Glutamatergic neuron (in vitro differentiated cells): ENCODE results near the gene CDC16. TPM values are rescaled to one million over a fixed set of nuclear protein-coding genes. Genes with fewer than 3 reads are reported as not detected.

ENCODE experiments used
- DNase-seq: peaks from one replicate; pipeline ENCODE4 v3.0.0; 2022
- H3K27ac Mint-ChIP-seq: one replicate; pipeline ENCODE4 v1.8.0; 2020; ENCODE audit warnings: mild to moderate bottlenecking, mixed read lengths, inconsistent platforms; ENCODE audit not compliant: unreplicated experiment
- H3K27me3 Mint-ChIP-seq: one replicate; pipeline ENCODE4 v1.8.0; 2020; ENCODE audit warnings: mild to moderate bottlenecking, moderate library complexity, mixed read lengths, inconsistent platforms; ENCODE audit not compliant: unreplicated experiment
- H3K36me3 Mint-ChIP-seq: one replicate; pipeline ENCODE4 v1.8.0; 2020; ENCODE audit warnings: mild to moderate bottlenecking, mixed read lengths, inconsistent platforms; ENCODE audit not compliant: unreplicated experiment
- H3K4me1 Mint-ChIP-seq: one replicate; pipeline ENCODE4 v1.8.0; 2020; ENCODE audit warnings: mild to moderate bottlenecking, low read depth, mixed read lengths, inconsistent platforms; ENCODE audit not compliant: unreplicated experiment
- H3K4me3 Mint-ChIP-seq: one replicate; pipeline ENCODE4 v1.8.0; 2020; ENCODE audit warnings: mild to moderate bottlenecking, mixed read lengths, inconsistent platforms; ENCODE audit not compliant: unreplicated experiment
- H3K9me3 Mint-ChIP-seq: one replicate; pipeline ENCODE4 v1.8.0; 2020; ENCODE audit warnings: mild to moderate bottlenecking, moderate library complexity, mixed read lengths, inconsistent platforms; ENCODE audit not compliant: unreplicated experiment
- CTCF ChIP-seq: fragments of 200-600 bp; sonication (generic); IDR thresholded peaks from one replicate; pipeline ENCODE4 v1.5.0; 2021; ENCODE audit not compliant: partially characterized antibody, unreplicated experiment
- total RNA-seq: library from RNA; stranded (reverse); fragmentation: NEBNext Ultra II Directional; extraction: Animal tissue kit (Norgen Biotek cat#: 25700); gene quantifications from one replicate; pipeline ENCODE4 v1.2.1, GENCODE V29; 2021; ENCODE audit not compliant: unreplicated experiment

The CDC16 gene
- total RNA-seq, 1 donor from 2014 or later = 85.1 TPM

- peak; percentile 93 for DNase-seq
- peak within 1 kb of the TSS; percentile 98 for H3K4me3 Mint-ChIP-seq
Observed at GRCh38 chr13:114281351-114282040, 46.8 kb downstream of the CDC16 start, which contains the start of gene UPF3A. Gene UPF3A, plus strand, starts transcription at chr13:114281601. Its CDS starts 39 bp downstream, at chr13:114281640.

DNA sequence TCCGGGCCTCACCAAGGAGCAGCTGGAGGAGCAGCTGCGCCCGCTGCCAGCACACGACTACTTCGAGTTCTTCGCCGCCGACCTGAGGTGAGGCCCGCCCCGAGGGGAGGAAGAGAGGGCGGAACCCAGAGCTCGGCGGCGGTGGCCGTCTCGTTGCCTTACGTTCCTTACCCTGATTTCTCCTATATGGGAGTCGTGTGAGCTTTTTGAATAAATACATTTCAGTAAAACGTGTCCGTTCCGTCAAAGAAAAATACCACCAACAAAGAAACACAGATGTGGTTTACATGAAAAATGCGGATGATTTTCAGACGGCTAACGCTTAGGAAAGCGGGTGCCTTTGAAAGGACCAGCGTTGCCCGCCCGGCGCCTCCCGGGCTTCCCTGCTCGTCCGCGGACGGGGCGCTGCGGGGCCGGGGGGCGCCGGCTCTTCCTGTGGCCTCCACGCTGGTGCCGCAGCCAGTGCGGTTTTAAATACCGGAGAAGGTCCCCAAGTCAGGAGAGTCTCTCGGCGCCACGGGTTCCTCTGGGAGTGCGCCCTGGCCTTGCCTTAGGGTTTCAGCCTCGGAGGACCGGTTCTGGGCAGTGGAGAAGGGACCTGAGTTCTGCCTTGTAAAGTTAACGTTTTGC is 47.5 kb downstream of the CDC16 start:
- Mint-ChIP-seq H3K9me3 (peaks cover 14% of the 10 kb centered on the region), H3K4me3 (peak overlapping the region; percentile 94), H3K27ac (peak overlapping the region; percentile 92), H3K36me3 (peaks cover 6% of the 10 kb centered on the region), H3K4me1 (peaks cover 23% of the 10 kb centered on the region), H3K27me3 (peaks cover 12% of the 10 kb centered on the region)
- peak; percentile 85 for DNase-seq
- TF ChIP-seq CTCF = no peak

More at GRCh38 chr13:114281351-114282040, 46.8 kb downstream of the CDC16 start, which contains the start of gene UPF3A:
- Mint-ChIP-seq H3K4me1 (peaks cover 23% of the 10 kb centered on the region), H3K27ac (peak within 1 kb of the TSS; percentile 98), H3K36me3 (no peaks in the 10 kb centered on the region), H3K9me3 (peaks cover 14% of the 10 kb centered on the region), H3K27me3 (peaks cover 8% of the 10 kb centered on the region)
- TF ChIP-seq CTCF = no peak

DNA sequence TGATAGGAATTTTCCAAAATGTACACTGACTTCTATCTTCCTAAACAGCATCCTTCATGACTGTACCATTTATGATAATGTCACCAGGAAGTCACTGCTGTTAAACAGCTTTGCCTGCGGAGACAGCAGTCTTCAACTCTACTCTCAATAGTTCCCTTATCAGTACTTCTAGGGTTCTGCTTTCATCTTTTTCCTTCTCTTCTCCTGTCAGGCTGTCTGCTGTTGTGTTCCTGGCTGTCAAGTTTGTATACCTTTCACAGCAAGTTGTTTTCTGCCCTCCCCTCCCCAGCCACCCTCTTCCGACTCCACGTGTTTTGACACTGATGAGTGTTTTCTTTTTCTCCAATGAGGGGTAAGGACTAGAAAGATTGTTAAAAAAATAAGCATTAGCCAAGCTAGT is 48.9 kb downstream of the CDC16 start:
- TF ChIP-seq CTCF = no peak
- H3K27me3 Mint-ChIP-seq = peaks cover 12% of the 10 kb centered on the region
- H3K9me3 Mint-ChIP-seq = peaks cover 14% of the 10 kb centered on the region
- H3K4me1 Mint-ChIP-seq = peaks cover 20% of the 10 kb centered on the region
- peak overlapping the region; percentile 15 for H3K27ac Mint-ChIP-seq
- H3K36me3 Mint-ChIP-seq = peaks cover 6% of the 10 kb centered on the region
- no peak for DNase-seq
- H3K4me3 Mint-ChIP-seq = peak overlapping the region; percentile 39

- no peak for TF ChIP-seq CTCF
- H3K4me3 Mint-ChIP-seq = no peak overlapping the region
- peaks cover 6% of the 10 kb centered on the region for H3K36me3 Mint-ChIP-seq
- peaks cover 14% of the 10 kb centered on the region for H3K4me1 Mint-ChIP-seq
- peaks cover 12% of the 10 kb centered on the region for H3K27me3 Mint-ChIP-seq
- no peak for DNase-seq
- no peak overlapping the region for H3K27ac Mint-ChIP-seq
- H3K9me3 Mint-ChIP-seq = peaks cover 13% of the 10 kb centered on the region
Observed at GRCh38 chr13:114284680-114285079, 50.0 kb downstream of the CDC16 start.
